B cell (primary cell): ENCODE results near the gene IMMP2L.

Source experiments
- CTCF ChIP-seq: fragments of 200-600 bp; IDR thresholded peaks from one replicate; pipeline ENCODE4 v1.8.0; 2022; ENCODE audit warnings: antibody characterized with exemption, mild to moderate bottlenecking
- EZH2 ChIP-seq: IDR thresholded peaks from 2 replicates; pipeline ENCODE4 v1.6.1; 2012; ENCODE audit warnings: borderline replicate concordance, low read depth, mild to moderate bottlenecking, moderate library complexity, low read length; ENCODE audit not compliant: insufficient read depth, poor library complexity, severe bottlenecking

GRCh38 chr7:111096997-111097396 is 465.3 kb downstream of the IMMP2L start:
- no peak for TF ChIP-seq CTCF
- no peak for TF ChIP-seq EZH2
